GM10248 (cell line): ENCODE results near the gene RAPGEF3.

ENCODE experiments used
- CTCF ChIA-PET: fragments of 300-600 bp; sonication (Branson Sonifier 250); formaldehyde crosslinking; extraction: SDS; loops from one replicate; lab custom pipeline; 2021; ENCODE audit warnings: antibody characterized with exemption; lab: Yijun Ruan, JAX
- POLR2A ChIA-PET: fragments of 350-650 bp; sonication (Branson Sonifier 250); formaldehyde crosslinking; extraction: SDS; loops from one replicate; lab custom pipeline; 2020; ENCODE audit warnings: antibody characterized with exemption; lab: Yijun Ruan, JAX
- DNase-seq: peaks from one replicate; pipeline ENCODE4 v3.0.0; 2012; ENCODE audit errors: extremely low spot score
- CTCF ChIP-seq: IDR thresholded peaks from 2 replicates; pipeline ENCODE4 v1.5.1; 2012; ENCODE audit warnings: mild to moderate bottlenecking, low read depth; ENCODE audit errors: extremely low read depth, missing control alignments, control extremely low read depth

RAPGEF3 gene

GRCh38 chr12:47773858-47774580 is 15.3 kb upstream of the RAPGEF3 start:
- no peak for DNase-seq
- ChIA-PET CTCF (interaction anchor here (1.8 to 35.8 kb wide), 4 partner anchors 8 to 63 kb away, joined by 10 to 1524 read pairs (median 196); partner anchors contain the start of genes ENDOU, RAPGEF3 and RPAP3), POLR2A (no interaction called here)
- no peak for TF ChIP-seq CTCF

DNA sequence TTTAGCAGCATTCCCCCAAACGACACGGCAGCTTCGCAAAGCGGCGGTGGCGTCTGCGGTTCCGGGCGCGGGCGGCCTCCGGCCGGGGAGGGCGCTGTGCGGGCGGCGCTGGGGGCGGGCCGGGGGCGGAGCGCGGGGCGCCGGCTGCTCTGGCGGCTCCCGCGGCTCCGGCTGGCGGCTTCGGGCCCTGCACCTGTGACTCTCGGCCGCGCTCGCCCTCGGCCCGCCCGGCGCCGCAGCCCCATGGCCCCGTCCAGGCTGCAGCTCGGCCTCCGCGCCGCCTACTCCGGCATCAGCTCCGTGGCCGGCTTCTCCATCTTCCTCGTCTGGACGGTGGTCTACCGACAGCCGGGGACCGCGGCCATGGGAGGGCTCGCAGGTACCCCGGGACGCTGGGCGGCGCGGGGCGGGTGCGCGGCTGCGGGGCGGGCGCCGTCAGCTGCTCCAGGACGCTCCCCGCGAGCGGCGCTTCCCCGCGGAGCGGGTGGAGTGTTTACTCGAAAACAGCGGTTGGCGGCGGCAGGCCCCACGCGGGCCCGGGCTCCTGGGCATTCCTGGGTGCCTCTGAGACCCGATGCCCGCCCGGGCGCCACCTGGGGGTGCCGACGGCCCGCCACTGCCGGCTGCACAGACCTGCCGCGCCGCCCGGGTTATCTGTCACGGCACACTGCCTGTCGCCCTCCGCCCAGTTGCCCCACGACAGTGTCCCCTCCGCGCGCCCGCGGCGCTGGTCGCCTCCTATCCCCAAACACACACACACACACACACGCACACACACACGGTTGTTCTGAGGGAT is 14.6 kb upstream of the RAPGEF3 start, which contains the start of gene SLC48A1:
Gene SLC48A1 (plus strand): TSS at position 177 of the 796 bp plus-strand sequence. CDS start 67 bp downstream, at position 244.
- ChIA-PET CTCF (interaction anchor here (1.1 to 35.8 kb wide), 9 partner anchors 8 to 97 kb away, joined by 3 to 1524 read pairs (median 7); partner anchors contain the start of genes ENDOU, RAPGEF3 and RPAP3), POLR2A (no interaction called here)
- TF ChIP-seq CTCF, result peak; percentile 41
- peak; percentile 91 for DNase-seq

GRCh38 chr12:47772738-47773061 is 14.0 kb upstream of the RAPGEF3 start:
- no peak for TF ChIP-seq CTCF
- CTCF ChIA-PET, result interaction anchor here (1.1 to 35.8 kb wide), 9 partner anchors 9 to 98 kb away, joined by 3 to 1524 read pairs (median 7); partner anchors contain the start of genes ENDOU, RAPGEF3 and RPAP3
- POLR2A ChIA-PET, result no interaction called here
- DNase-seq, result no peak

DNA sequence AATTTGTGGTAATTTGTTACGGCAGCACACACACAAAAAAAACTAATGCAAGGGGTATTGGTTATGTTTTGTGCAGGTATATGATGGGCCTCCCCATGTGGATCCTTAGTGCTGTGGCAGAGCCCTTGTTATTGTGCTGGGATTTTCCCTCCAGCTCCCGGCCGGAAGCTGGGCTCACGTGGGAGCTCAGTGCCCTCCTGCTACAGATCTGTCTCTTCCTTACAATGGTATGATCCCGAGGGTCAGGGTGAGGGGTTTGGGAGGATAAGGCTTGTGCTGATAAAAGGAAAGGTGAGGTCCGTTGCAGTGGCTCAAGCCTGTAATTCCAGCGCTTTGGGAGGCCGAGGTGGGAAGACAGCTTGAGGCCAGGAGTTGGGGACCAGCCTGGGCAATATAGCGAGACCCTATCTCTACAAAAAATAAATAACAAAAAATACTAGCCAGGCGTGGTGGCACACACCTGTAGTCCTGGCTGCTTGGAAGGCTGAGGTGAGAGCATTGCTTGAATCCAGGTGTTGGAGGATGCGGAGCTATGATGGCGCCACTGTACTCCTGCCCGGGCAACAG is 13.5 kb upstream of the RAPGEF3 start:
- TF ChIP-seq CTCF, result no peak
- no peak for DNase-seq

DNA sequence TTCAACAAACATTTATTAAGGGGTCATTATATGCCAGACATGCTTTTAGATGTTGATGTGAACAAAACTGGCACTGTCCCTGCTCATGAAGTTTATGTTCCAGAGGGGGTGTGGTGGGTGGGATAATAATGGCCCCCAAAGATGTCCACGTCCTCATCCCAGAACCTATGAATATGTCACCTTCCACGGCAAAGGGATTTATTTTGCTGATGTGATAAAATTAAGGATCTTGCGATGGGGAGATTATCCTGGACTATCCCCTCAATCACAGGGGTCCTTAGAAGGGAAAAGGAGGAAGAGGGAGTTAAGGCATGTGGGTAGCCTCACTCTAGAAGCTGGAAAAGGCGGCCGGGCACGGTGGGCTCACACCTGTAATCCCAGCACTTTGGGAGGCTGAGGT is 12.6 kb upstream of the RAPGEF3 start:
- CTCF ChIA-PET, result interaction anchor here (0.9 to 35.8 kb wide), 5 partner anchors 14 to 65 kb away, joined by 3 to 1524 read pairs (median 7); partner anchors contain the start of genes ENDOU, RAPGEF3 and RPAP3
- DNase-seq, result no peak

More for the DNA sequence above, 13.5 kb upstream of the RAPGEF3 start:
- ChIA-PET CTCF (interaction anchor here (0.9 to 35.8 kb wide), 10 partner anchors 10 to 98 kb away, joined by 3 to 1524 read pairs (median 4); partner anchors contain the start of genes ENDOU, RAPGEF3 and RPAP3), POLR2A (no interaction called here)

More for the DNA sequence above, 12.6 kb upstream of the RAPGEF3 start:
- no peak for TF ChIP-seq CTCF
- POLR2A ChIA-PET, result no interaction called here
